Glomerular visceral epithelial cell (primary cell): Measurements from ENCODE around the gene LEFTY1.
"Not testable (repeated sequence)": the region's sequence is repeated elsewhere in the genome, so short reads cannot be mapped to it uniquely, and the experiment has no call there.

Experiments used
- DNase-seq: peaks from one replicate; pipeline ENCODE4 v3.0.0-alpha.2; 2016; ENCODE audit errors: extremely low spot score

Gene LEFTY1, protein sequence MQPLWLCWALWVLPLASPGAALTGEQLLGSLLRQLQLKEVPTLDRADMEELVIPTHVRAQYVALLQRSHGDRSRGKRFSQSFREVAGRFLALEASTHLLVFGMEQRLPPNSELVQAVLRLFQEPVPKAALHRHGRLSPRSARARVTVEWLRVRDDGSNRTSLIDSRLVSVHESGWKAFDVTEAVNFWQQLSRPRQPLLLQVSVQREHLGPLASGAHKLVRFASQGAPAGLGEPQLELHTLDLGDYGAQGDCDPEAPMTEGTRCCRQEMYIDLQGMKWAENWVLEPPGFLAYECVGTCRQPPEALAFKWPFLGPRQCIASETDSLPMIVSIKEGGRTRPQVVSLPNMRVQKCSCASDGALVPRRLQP

DNA sequence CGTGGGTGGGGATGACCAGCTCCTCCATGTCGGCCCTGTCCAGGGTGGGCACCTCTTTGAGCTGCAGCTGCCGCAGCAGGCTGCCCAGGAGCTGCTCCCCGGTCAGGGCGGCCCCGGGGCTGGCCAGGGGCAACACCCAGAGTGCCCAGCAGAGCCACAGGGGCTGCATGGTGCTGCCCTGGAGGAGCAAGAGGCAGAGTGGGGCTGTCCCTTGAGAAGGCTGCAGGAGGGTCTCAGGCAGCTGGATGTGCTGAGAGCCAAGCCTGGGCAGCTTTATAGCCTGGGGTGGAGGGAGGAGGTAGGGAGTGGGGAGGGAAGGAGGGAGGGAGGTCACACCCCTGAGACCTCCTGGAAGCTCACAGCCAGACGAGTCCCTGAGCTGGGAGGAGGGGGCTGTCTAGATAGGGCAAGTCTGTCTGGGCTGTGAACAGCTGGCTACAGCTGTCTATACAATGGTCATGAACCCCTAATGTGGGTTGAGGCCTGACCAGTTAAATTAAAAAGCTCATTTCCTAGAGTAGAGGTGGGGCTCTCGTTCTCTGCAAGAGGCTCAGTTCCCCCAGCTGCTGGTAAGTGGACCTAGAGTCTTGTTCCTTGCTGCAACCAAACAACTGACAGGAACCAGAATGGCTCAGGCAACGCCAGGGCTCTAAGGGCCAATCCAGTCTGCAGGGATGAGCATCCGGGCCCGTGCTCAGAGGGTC, at the start of gene LEFTY1:
TSS of gene LEFTY1 (minus strand) at position 249 of the 704 bp plus-strand sequence. CDS start at position 169, 80 bp downstream.
- DNase-seq, result no peak

DNA sequence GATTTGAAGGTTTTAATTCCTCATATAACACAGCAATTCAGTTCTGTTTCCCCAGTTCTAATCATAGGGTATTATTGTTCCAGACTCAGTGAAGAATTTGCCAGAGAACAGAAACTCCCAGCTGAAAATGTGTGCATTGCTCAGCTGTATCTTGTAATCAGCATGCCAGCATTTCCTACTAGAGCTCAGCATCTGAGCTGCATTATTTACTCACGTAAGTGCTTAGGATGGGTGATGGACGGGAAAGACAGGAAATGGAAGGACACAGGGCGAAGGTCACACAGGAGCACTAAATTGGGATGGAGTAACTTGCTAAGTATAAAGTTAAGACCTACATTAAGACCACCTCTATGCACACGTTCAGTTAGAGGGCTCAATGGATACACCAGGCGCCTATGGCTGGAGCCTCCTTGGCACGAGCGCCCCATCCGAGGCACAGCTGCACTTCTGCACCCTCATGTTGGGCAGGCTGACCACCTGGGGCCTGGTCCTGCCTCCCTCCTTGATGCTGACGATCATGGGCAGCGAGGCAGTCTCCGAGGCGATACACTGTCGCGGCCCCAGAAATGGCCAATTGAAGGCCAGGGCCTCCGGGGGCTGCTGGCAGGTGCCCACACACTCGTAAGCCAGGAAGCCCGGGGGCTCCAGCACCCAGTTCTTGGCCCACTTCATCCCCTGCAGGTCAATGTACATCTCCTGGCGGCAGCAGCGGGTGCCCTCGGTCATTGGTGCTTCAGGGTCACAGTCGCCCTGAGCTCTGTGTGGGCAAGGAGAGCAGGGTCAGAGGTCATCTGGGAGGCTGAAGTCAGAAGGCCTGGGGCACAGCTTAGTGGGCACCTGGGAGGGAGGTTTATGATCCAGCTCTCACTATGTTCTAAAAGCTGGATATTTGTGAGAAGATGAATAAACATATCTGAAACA, 48.4 kb upstream of the LEFTY1 start:
- no peak for DNase-seq

DNA sequence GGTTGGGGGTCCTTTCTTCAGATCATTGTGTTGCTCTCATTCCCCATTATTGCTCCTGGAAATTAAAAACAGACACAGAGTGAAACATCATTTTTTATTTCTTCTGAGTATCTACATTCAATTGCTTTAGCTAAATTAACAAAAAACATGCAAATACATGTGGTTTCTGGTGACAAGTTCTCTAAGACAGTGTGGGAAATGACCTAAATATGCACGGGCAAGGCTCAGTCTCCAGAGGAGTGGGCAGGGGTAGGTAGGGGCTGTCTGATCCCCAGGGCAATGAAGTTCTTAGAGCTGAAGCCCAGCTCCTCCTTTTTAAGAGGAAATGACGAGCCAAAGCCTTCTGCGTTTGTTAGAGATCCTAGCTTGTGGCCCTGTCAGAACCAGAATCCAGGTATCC, 47.6 kb upstream of the LEFTY1 start:
- DNase-seq, result no peak

DNA sequence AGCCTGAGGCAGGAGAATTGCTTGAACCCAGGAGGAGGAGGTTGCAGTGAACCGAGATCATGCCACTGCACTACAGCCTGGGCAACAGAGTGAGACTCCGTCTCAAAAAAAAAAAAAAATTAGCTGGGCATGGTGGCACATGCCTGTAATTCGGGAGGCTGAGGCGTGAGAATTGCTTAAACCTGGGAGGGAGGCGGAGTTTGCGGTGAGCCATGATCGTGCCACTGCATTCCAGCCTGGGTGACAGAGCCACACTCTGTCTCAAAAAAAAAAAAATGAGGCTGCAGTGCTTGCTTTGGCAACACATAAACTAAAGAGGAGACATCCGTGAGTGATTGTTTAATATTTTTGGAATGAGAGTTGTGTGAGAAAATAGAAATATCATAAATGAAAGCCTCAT, 47.1 kb upstream of the LEFTY1 start:
- not testable (repeated sequence) for DNase-seq

DNA sequence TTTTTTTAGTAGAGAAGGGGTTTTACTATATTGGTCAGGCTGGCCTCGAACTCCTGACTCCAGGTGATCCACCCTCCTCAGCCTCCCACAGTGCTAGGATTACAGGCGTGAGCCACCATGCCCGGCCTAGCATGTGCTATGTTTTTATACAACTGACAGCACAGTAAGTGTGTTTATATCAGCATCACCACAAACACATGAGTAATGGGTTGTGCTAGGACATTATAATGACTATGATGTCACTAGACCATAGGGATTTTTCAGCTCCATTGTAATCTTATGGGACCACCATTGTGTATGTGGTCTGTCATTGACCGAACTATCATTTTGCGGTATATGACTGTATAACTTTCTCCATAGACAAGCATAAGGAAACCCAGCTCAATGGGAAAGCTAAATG, 45.8 kb upstream of the LEFTY1 start:
- no peak for DNase-seq

DNA sequence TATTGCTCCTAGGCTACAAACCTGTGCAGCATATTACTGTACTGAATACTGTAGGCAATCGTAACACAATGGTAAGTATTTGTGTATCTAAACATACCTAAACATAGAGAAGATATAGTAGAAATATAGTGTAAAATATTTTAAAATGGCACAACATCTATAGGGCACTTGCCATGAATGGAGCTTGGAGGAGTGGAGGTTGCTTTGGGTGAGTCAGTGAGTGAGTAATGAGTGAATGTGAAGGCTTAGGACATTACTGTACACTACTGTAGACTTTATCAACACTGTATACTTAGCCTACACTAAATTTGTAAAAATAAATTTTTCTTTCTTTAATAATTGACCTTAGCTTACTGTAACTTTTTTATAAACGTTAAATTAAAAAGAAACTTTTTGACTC, 44.1 kb upstream of the LEFTY1 start:
- DNase-seq, result peak; percentile 30

DNA sequence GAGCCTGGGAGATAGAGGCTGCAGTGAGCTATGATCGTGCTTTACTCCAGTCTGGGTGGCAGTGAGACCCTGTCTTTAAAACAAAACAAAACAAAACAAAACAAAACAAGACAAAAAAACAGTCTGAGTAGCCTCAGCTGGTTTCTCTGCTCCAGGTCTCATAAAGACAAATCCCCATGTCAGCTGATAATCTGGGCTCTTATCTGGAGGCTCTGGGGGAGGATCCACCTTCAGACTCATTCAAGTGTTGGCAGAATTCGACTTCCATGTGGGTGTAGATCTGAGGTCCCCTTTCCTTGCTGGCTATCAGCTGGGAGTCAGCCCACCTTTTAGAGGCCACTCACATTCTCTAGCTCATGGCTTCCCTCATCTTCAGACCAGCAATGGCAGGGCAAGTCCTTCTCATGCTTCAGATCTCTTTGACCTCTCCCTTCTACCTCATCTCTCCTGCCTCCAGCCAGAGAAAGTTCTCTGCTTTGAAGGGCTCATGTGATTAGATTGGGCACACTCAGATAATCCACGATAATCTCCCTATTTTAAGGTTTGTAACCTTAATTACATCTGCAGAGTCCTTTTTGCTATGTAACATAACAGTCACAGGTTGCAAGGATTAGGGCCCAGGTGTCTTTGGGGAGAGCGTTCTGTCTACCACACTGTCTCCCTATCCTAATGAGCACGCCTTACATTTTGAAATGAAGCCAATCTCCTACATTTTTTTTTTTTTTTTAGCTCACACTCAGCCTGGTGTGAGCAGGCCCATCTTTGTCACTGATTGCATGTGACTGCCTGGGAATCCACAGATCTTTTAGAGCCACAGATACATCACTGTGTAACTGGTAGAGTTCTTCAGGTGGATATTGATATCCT, 42.6 kb upstream of the LEFTY1 start:
- no peak for DNase-seq

DNA sequence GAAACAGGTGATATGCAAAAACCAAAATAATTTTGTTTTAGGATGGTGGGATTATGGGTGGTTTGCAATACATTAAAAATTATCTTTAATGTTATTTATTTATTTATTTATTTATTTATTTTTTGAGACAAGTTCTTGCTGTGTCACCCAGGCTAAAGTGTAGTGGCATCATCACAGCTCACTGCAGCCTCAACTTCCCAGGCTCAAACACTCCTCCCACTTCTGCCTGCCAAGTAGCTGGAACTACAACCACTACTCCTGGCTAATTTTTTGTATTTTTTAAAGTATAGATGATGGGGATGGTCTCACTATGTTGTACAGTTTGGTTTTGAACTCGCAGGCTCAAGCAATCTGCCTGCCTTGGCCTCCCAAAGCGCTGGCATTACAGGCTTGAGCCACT, 41.6 kb upstream of the LEFTY1 start:
- DNase-seq, result no peak

DNA sequence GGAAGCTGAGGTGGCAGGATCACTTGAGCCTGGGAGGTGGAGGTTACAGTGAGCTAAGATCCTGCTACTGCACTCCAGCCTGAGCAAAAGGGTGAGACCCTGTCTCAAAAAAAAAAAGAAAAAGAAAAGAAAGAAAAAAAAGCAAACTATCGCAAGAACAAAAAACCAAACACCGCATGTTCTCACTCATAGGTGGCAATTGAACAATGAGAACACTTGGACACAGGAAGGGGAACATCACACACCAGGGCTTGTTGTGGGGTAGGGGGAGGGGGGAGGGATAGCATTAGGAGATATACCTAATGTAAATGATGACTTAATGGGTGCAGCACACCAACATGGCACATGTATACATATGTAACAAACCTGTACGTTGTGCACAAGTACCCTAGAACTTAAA, 40.5 kb upstream of the LEFTY1 start:
- not testable (repeated sequence) for DNase-seq

DNA sequence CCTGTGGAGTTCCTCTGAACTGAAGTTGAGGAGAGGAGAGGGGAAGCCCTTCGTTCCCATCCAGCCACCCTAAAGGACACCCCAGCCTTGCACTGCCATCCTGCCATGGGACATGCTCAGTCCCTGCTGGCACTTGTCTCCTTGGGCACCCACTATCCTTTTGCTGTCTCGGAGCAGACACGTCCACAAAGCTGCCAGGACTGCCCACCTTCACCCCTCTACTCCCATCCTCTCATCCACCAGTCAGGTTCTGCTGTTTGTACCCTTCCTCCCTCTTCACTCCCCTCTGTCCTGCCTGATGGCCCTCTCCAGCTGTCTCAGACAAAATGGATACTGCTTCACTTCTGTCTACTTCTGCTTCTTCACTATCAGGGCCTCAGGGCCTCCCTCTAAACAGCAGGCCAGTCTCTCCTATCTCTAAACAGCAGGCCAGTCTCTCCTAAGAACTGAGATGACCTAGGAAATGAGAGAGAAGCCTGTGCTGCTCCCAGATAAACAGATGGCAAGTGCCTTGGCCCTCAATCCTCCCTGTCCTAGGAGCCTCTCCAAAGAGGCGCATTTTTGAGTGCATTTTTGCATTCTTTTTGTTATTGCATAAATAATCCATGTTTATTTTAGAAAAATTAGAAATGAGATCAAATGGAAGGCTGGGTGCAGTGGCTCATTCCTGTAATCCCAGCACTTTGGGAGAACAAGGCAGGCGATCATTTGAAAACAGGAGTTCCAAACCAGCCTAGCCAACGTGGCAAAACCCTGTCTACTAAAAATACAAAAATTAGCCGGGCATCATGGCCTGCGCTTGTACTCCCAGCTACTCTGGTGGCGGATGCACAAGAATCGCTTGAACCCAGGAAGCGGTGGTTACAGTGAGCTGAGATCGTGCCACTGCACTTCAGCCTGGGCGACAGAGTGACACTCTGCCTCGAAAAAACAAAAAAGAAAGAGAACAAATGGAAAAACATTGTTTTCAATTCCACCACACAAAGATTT, 39.5 kb upstream of the LEFTY1 start:
- DNase-seq, result no peak

DNA sequence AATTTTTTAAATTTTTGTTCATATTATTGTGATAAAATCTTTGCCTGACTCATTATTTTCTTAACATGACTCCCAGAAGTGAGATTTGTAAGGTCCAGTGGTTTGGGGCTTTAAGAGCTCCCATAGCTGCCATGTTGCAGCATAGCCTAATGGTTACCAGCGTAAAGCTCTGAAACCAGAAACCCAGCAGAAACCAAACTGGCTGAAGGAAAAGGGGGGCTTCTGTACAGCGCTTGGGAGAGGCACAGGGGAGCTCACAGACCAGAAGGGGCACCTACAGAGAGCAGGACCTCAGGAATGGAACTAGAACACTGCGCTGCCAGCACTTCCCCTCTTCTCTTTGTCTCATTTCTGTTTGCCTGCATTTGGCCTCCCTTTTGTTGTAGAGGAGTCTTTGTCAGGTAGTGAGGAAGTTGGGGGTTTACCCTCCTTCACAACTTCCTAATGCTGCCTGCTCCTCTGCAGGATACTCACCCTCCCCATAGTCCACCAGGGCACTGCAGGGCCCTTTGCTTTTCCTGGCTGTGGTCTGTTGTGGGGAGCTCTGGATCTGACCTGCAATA, 37.7 kb upstream of the LEFTY1 start:
- no peak for DNase-seq

DNA sequence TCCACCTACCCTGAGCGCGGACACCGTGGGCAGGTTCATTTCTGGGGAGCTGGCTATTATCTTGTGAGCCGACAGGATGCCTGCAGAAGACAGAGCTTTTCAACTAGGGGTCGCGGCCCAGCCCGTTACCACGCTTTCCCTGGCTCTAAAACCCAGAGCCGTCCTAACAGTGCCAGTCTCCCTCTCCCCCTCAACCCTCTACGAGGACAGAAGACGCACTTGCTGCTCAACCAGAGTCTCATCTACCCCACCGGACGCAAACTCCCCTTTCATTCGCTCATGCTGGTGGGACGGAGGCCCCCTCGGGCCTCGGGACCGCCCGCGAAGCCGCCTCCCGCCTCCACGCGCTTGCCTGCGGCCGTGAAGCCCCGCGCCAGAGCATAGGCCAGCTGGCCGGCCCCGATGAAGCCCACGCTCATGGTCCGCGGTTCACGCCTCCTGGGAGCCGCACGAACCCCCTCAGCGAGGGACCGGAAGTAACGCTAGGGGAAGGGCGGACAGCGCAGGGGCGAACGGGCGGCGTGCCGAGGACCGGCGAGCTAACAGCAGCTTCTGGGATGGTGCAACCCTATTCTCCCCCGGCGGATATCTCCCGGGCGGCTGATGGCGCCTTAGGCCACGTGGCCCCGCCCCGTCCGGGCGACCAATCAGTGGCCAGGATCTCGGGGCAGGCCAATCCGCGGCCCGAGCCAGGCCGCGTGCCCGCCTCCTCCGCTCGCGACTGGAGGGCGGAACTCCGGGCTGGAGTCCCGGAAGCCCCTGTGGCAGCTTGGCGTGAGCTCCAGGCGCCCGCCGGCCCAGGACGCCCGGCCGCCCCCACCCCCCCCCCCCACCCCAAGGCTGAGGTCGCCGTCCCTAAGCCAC, 35.0 kb upstream of the LEFTY1 start, which contains the start of gene PYCR2:
TSS of gene PYCR2 (minus strand) at position 559 of the 864 bp plus-strand sequence. CDS start at position 419, 140 bp downstream.
- peak; percentile 98 for DNase-seq

DNA sequence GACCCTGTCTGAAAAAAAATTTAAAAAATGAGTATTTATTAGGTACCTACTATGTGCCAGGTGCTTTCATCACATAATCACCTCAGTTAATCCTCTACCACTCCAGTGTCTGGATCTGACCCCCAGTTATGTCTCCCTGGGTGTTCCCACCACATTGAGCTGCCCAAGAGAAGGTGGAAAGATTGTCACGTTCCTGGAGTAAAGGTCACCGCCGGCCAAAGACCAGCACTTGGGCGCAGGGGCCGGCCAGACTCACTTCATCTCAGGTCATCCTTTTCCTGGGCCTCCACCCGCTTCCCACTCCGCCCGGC, 34.4 kb upstream of the LEFTY1 start:
- DNase-seq, result peak; percentile 20

DNA sequence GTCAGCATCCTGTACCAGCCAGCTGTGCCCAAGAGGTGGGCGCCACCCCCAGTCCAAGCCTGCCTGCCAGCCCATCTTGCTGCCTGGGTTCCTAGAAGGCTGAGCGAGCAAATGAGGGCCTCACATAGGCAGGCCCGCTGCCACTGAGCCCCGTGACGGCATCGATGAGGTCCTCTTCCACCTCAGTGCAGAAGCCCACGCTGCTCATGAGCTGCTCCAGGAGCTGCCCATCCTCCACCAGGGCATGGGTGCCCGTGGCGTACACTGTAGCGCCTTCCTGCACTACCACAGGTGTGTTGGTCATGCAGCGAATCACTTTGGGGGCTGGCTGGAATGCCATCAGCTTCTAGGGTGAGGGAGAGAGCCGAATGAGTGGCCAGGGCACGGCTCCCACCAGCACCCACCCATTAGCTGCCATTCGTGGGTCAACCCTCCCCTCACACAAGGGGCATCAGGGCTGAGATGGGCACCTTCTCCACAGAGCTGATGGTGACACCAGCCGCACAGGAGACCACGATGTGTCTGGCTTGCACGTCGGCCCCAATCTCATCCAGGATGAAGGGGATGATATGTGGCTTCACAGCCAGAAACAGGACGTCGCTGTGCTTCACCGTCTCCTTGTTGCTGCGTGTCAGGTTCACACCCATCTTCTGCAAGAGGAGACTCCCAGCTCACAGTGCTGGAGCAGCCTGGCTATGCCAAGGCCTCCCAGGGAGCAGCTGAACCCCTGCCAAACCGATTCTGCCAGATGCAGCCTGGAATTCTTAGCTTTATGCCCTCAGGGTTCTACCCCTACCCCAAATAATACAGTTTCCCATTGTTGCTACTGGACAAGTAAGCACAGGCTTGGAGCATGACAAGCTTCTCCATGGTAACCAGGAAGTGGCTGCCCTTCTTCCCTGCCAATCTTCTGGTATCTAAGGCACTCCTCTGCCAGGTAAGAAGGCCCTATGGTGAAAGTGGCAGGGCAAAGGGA, 33.1 kb upstream of the LEFTY1 start:
- no peak for DNase-seq

DNA sequence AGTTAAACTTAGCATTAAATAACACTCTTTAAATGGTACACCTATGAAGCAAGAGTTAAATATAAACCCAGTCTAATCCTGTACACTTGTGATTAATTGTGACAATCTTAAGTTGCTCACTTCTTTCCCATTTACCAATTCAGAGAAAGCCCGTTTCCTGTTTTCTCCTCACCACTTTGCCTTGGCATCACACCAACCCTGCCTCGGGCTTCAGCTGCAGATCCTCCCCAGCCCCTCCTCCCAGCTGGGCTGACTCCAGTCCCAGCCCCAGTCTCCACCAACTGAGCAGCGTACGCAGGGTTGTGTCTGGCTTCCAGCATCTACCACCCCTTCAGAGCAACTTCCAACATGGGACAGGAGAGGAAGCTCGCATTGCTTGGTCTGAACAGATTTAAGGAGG, 31.0 kb upstream of the LEFTY1 start:
- DNase-seq, result peak; percentile 79

DNA sequence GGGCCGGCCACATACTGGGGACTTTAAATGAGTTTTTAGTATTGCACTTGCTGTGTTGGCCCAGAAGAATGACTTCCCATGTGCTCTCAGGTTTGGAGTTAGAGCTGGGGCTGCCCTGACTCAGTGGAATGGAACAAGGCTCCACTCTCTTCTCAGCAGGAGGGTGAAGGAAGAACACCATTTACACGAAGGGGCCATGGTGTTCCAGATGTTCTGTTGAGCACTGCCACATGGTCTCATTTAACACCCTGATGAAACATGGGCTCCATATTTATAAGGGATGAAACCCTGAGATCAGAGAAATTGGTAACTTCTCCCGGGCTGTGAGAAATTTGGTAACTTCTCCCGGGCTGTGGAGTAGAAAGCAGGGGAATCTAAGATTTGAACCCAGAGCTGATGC, 29.3 kb upstream of the LEFTY1 start:
- no peak for DNase-seq

DNA sequence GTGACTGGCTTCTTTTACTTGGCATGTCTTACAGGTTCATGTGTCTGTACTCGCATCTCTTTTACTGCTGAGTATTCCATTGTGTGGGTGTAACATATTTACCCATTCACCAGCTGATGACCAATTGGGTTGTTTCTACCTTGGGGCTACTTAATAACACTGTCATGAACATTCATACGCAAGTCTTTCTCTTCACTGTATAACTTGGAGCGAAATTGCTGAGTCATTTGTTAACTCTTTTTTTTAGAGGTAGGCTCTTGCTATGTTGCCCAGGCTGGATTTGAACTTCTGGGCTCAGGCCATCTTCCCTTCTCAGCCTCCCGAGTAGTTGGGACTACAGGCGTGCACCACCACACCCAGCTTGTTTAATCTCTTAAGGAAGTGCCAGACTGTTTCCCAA, 28.6 kb upstream of the LEFTY1 start:
- DNase-seq, result no peak

DNA sequence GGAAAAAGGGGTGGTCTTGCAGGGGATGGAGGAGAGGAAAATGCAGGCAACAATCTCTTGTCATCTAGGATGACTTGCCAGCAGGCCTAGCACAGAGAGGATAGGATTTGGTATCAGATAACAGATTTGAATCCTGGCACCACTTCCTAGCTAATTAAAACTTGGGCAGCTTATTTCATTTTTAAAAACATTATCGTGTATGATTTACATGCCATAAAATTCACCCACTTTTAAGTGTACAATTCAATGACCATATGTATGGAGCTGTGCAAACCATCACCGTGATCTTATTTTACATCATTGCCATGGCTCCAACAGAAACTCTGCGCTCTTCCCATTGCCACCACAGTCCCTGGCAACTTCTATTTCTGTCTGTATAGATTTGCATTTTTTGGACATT, 28.2 kb upstream of the LEFTY1 start:
- DNase-seq, result no peak
